NOMO-1 (cell line): Measurements from ENCODE around the gene GPR78.

ENCODE experiments used
- DNase-seq, 2 experiments: peaks; one replicate each; lab custom pipeline; 2025; ENCODE audit not compliant: unreplicated experiment in 2 of 2; lab: John Stamatoyannopoulos, UW

Gene GPR78

GRCh38 chr4:8585721-8586212 is 5.6 kb downstream of the GPR78 start:
- no peak for DNase-seq

- DNase-seq = no peak
These were observed 6.1 kb downstream of the GPR78 start for GRCh38 chr4:8586246-8586645.

GRCh38 chr4:8586671-8587468 is 6.7 kb downstream of the GPR78 start:
- no peak for DNase-seq

- DNase-seq = no peak
These were observed 7.4 kb downstream of the GPR78 start for GRCh38 chr4:8587469-8588195.

- DNase-seq = no peak
These were observed 7.9 kb downstream of the GPR78 start for GRCh38 chr4:8588196-8588470.

- no peak for DNase-seq
These were observed 9.1 kb downstream of the GPR78 start for GRCh38 chr4:8589336-8589735.

- DNase-seq = no peak
These were observed 9.8 kb downstream of the GPR78 start for GRCh38 chr4:8589823-8590545.

GRCh38 chr4:8590546-8590880 is 10.3 kb downstream of the GPR78 start:
- DNase-seq = no peak

- DNase-seq = no peak
These were observed 10.9 kb downstream of the GPR78 start for GRCh38 chr4:8591114-8591513.

GRCh38 chr4:8591626-8592365 is 11.6 kb downstream of the GPR78 start:
- DNase-seq = no peak

GRCh38 chr4:8592366-8593263 is 12.4 kb downstream of the GPR78 start, which contains the start of gene CPZ:
Gene CPZ, plus strand, starts transcription at chr4:8592765. Its CDS starts 69 bp downstream, at chr4:8592834.
- no peak for DNase-seq

GRCh38 chr4:8593264-8594096 is 13.3 kb downstream of the GPR78 start:
- DNase-seq = no peak

GRCh38 chr4:8594097-8595038 is 14.2 kb downstream of the GPR78 start:
- peak in 1 of 2 experiments; percentile 17 for DNase-seq

- DNase-seq = no peak
These were observed 15.3 kb downstream of the GPR78 start for GRCh38 chr4:8595237-8596087.

GRCh38 chr4:8596891-8597290 is 16.7 kb downstream of the GPR78 start:
- no peak for DNase-seq

GRCh38 chr4:8597319-8597718 is 17.1 kb downstream of the GPR78 start:
- DNase-seq = no peak

GRCh38 chr4:8597791-8598190 is 17.6 kb downstream of the GPR78 start:
- DNase-seq = no peak
